ENCODE results near the gene FMNL1.

DNA sequence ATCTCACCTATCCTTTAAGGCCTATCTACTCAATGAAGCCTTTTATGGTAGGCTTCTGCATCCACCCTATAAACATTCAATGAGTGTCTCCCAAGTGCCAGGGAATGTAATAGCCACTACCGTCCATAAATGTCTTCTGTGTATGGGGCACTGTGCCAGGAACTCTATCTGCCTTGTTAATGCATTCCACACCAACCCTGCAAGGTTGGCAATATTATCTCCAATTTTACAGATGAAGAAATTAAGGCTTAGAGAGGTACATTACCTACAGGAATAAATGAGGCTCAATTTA, 75.1 kb downstream of the FMNL1 start:
- TF ChIP-seq, protein P1, sequence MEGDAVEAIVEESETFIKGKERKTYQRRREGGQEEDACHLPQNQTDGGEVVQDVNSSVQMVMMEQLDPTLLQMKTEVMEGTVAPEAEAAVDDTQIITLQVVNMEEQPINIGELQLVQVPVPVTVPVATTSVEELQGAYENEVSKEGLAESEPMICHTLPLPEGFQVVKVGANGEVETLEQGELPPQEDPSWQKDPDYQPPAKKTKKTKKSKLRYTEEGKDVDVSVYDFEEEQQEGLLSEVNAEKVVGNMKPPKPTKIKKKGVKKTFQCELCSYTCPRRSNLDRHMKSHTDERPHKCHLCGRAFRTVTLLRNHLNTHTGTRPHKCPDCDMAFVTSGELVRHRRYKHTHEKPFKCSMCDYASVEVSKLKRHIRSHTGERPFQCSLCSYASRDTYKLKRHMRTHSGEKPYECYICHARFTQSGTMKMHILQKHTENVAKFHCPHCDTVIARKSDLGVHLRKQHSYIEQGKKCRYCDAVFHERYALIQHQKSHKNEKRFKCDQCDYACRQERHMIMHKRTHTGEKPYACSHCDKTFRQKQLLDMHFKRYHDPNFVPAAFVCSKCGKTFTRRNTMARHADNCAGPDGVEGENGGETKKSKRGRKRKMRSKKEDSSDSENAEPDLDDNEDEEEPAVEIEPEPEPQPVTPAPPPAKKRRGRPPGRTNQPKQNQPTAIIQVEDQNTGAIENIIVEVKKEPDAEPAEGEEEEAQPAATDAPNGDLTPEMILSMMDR (IDR thresholded peaks at IDR 0.05; ENCODE audit: borderline replicate concordance, extremely low read depth, low read length, poor library complexity, severe bottlenecking): no peak
- no peak for TF ChIP-seq EZH2 (IDR thresholded peaks at IDR 0.05; ENCODE audit: borderline replicate concordance, low read depth, low read length, severe bottlenecking)
